Hepatocyte (in vitro differentiated cells): Measurements from ENCODE around the gene SSBP3.

ENCODE experiments used
- CTCF ChIP-seq: fragments of 200-600 bp; sonication (generic); IDR thresholded peaks from 2 replicates; pipeline ENCODE4 v1.5.1; 2016; ENCODE audit warnings: antibody characterized with exemption, mild to moderate bottlenecking; ENCODE audit not compliant: poor library complexity
- EZH2 ChIP-seq: fragments of 200-600 bp; sonication (generic); IDR thresholded peaks from 2 replicates; pipeline ENCODE4 v1.6.1; 2016; ENCODE audit warnings: antibody characterized with exemption, mild to moderate bottlenecking, borderline replicate concordance
- EZH2phosphoT487 ChIP-seq: fragments of 200-600 bp; sonication (generic); IDR thresholded peaks from one replicate; pipeline ENCODE4 v1.6.1; 2018; ENCODE audit warnings: antibody characterized with exemption, mild to moderate bottlenecking, low read depth, moderate library complexity; ENCODE audit not compliant: unreplicated experiment, severe bottlenecking

GRCh38 chr1:54381524-54381923 is 24.7 kb downstream of the SSBP3 start:
- no peak for TF ChIP-seq CTCF
- TF ChIP-seq EZH2: no peak
- TF ChIP-seq EZH2phosphoT487: no peak
